Smooth muscle cell of the pulmonary artery (primary cell): ENCODE data around the gene ENTPD1. TPM values are rescaled to one million over a fixed set of nuclear protein-coding genes. Genes with fewer than 3 reads are reported as not detected.

Experiments used
- total RNA-seq: library from RNA; depleted of rRNA; stranded (reverse); fragments of >200 nt; gene quantifications from 2 replicates; pipeline ENCODE4 v1.2.3, GENCODE V29; 2014

The ENTPD1 gene, protein sequence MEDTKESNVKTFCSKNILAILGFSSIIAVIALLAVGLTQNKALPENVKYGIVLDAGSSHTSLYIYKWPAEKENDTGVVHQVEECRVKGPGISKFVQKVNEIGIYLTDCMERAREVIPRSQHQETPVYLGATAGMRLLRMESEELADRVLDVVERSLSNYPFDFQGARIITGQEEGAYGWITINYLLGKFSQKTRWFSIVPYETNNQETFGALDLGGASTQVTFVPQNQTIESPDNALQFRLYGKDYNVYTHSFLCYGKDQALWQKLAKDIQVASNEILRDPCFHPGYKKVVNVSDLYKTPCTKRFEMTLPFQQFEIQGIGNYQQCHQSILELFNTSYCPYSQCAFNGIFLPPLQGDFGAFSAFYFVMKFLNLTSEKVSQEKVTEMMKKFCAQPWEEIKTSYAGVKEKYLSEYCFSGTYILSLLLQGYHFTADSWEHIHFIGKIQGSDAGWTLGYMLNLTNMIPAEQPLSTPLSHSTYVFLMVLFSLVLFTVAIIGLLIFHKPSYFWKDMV
- 0.92 and 2.7 TPM in 2 replicates for total RNA-seq

DNA sequence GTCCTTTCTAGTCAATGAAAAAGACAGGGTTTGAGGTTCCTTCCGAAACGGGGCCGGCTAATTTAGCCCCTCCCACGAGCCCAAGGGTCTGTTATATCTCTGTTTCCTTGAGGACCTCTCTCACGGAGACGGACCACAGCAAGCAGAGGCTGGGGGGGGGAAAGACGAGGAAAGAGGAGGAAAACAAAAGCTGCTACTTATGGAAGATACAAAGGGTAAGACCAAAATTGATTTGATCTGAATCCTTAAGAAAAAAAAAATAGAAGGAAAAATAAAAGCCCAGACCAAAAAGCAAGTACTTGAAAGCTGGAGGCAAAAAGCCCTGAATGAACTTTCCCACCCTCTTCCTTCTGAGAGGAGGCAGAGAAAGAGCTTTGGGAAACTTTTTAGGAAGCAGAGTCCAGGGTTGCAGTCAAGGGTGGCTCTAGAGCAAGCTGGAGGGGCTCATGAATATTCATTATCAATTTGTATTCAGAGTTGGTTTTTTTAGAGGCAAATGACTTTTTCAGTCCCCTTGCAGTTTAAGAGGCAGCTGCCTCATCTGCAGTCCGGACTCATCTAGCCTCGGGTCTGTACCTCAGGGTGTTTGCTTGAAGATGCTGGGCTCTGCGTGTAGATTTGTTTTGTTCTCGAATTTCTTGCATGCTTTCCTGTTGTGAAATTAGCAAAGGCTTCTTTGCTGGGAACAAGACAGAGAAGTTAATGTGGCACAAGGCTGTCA is at the start of gene ENTPD1:
Gene ENTPD1 (plus strand): TSS at position 123 of the 721 bp plus-strand sequence. CDS start 77 bp downstream, at position 200.

DNA sequence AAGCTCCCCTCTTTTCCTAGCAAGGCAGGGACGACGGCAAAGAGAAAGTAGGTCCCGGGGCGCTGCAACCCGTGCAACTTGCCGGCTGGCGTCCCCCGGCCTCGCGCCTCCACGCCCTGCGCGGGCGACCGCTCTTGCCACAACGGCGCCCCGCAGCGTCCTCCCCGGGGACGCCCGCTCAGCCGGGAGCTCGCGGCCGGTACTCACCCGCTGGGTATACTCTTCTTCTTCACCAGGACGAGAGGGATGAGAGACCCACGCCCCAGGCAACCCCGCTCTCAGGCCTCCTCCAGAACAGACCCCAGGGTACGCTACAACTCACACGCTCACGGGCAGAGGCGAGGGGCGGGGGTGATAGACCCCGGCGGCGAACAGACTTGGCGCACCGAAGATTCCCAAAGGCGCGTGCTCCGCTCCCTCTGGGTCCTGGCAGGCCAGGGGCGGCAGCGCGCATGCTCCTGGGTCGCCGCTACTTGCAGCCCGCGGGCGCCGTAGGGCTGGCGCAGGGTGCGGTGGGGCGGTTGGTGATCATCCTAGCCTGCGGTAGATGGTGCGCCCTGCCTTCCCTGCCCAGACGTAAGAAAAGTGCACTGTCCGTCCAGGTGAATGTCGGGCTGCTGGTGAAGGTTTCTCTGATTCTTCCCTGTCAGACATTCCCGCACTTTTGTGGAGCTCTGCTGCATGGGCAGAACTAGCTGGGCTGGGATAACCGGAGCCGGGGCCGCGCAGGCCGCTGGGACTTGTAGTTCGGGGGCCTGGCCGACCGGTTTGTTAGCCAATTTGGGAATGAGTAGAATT is 151.7 kb downstream of the ENTPD1 start, which contains the start of gene CC2D2B:
Gene CC2D2B (plus strand): TSS at position 520 of the 798 bp plus-strand sequence. CDS start 3,349 bp downstream, outside the sequence.

Other genes with a start within 250 kb of the ENTPD1 start
- gene SORBS1, start 194.8 kb upstream of the ENTPD1 start, total RNA-seq = 1.6 and 5.1 TPM in 2 replicates
- gene ALDH18A1, start 99.5 kb upstream of the ENTPD1 start, total RNA-seq = 183 and 185 TPM in 2 replicates
- gene TCTN3, start 62.2 kb upstream of the ENTPD1 start, total RNA-seq = 65.6 and 66.6 TPM in 2 replicates
- 0.07 and 0.17 TPM in 2 replicates for gene CC2D2B, start 151.8 kb downstream of the ENTPD1 start, total RNA-seq